HG03280 (cell line): ENCODE results near the gene TMEM176B.

ENCODE experiments used
- ATAC-seq: cut with Tn5 transposase; IDR thresholded peaks from one replicate; pipeline ENCODE4 v1.9.1; 2021; ENCODE audit warnings: mild to moderate bottlenecking, moderate library complexity; ENCODE audit not compliant: unreplicated experiment

TMEM176B gene

DNA sequence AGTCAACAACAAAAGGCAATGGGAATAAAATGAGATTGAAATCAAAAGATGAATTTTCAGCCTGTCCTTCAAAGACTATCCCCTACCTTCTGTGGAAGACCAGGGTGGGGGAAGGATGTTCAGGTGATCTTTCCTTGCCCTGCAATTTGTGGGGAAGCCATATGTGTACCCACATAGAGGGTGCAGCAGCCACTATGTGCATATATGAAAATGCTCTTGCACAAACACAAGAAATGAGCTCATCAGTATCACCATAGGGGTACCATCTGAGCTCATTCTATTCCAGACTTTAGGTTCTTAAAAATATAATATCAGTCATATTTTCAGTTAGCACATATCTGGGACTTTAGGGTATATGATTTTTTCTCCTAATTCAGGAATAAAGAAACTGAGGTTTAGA, 45.2 kb downstream of the TMEM176B start:
- no peak for ATAC-seq

DNA sequence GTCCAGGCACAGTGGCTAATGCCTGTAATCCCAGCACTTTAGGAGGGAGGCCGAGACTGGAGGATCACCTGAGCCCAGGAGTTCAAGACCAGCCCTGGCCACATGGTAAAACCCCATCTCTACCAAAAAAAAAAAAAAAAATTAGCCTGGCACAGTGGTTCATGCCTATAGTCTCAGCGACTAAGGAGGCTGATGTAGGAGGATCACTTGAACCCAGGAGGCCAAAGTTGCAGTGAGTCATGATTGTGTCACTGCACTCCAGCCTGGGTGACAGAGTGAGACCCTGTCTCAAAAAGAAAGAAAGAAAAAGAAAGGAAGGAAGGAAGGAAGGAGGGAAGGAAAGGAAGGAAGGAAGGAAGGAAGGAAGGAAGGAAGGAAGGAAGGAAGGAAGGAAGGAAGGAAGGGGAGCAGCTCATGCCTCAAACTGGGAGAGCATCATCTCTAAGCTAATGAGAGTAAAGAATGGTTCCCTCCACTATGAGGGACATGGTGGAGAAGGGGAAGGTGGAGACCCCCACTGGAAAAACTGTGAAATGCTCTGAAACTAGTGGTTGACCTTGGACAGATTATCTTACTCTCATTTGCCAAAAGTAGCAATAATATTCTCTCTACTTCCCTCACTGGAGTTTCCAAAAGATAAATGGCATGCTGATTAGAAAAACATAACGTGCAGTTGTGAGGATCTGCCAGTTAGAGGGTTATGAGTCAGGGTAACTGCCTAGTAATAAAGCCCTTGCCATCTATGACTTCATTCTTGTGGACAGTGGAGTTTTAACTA, 46.1 kb downstream of the TMEM176B start:
- no peak for ATAC-seq

GRCh38 chr7:150753239-150753638, 46.9 kb downstream of the TMEM176B start:
- ATAC-seq, result no peak

- ATAC-seq, result no peak
These were observed 48.5 kb downstream of the TMEM176B start for GRCh38 chr7:150751702-150752101.

DNA sequence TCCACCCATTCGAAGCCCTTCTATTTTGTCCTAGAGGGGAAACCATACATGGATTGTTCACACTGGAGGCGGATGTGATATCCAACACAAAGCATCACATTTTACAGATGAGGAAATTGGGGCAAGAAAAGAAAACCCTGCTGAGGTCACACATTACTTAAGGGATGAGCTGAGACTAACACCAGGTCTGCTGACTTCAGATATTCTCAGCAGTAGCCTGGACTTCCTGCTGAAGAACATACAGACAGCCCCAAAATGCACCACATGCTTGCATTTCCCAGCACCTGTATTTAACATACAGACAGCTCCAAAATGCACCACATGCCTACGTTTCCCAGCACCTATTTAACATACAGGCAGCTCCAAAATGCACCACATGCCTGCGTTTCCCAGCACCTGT, 51.8 kb downstream of the TMEM176B start:
- ATAC-seq, result no peak

- no peak for ATAC-seq
These were observed 53.2 kb downstream of the TMEM176B start for GRCh38 chr7:150746921-150747320.

- ATAC-seq, result no peak
These were observed 54.3 kb downstream of the TMEM176B start for GRCh38 chr7:150745876-150746275.

DNA sequence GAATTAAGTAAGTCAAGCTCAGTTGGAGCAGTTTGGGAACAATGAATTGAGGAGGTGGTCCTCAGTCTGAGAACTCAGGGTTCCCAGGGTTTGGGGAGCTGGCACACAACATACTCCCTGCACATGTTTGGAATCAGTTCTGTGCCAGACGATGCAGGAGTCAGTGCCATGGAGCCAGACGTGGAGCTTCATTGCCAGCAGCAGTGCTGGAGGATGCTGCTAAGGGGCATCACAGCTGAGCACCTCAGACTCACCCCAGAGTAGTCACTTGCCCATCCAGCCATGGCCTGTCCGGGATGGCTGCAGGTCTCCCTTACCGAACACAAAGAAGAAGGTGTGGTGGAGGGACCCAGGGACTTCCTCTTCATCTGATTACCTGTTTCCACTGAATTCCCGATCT, 55.1 kb downstream of the TMEM176B start:
- no peak for ATAC-seq

DNA sequence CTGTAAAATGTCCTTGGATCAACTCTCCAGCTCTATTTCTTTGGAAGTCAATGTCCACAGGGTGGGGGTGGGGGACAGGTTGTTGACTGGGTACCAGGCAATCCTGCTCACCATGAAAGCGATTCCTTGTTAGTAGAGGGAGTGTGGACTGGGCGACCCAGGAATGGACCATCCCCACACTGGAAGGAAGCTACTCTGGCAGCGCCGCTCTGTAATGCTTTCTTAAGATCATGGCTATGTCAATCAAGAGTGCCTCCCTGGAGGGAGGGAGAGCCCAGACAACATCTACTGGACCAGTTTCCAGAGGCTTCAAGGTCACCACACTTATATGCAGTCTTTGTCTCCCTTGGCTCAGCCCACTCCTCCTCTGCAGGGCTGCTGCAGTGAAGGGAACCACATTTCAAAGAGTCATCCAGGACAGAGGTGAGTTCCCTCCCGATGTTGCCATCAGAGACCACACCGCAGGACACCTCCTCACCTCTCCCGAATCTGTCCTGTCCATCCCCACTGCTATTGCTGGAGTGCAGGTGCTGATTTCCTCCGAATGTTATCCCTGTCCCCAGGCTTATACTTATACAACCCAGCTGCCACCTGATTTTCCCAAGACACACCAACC, 56.0 kb downstream of the TMEM176B start:
- ATAC-seq, result no peak

GRCh38 chr7:150742286-150742968, 57.7 kb downstream of the TMEM176B start:
- no peak for ATAC-seq
